ENCODE results near the gene MAP7.
A peak's percentile ranks its signal among the peaks of the same experiment; 100 is the strongest.

The MAP7 gene

DNA sequence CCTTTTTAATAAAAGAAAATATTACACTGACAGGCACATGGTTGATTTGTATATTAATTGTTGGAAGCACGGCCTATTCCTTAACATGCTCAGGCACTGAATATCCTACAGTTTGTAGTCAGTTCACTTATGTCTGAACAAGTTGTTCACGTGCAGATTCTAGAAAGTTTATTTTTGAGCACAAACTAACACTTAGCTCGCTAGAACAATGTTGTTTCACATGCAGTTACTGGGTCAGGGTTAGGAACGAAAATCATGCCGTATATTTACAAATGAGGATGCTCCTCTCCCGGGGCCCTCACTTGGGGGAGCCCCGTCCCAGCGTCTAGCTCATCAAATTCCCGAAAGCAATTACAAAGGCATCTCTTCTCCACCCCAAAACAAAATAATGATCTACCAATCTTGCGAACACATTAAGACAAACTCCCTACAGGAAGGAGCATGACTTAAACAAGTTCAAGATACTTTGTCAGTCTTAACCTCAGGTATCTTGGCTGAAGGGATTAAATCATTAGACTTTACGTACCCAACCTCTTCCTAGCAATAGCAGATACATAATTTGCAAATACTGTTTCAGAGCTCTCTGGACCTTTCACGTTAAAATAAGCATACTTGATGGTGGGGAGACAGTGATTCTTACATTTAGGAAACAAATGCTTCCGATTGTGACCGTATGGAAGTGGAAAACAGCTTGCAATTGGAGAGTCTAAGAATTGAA lies 1.5 kb downstream of the MAP7 start:
- Histone ChIP-seq H3K27ac (ENCODE audit: low read depth, low read length) (no peak overlapping the region), H3K9me3 (ENCODE audit: control insufficient read depth in 1 of 2, low read length in 2 of 2) (no peaks in the 10 kb centered on the region), H3K9ac (ENCODE audit: low read depth in 1 of 2, low read length in 2 of 2) (peak overlapping the region; percentile 70 to 71), H3K4me3 (ENCODE audit: low read depth in 1 of 2, low read length in 2 of 2) (peak overlapping the region; percentile 69 to 79), H3K4me1 (ENCODE audit: control insufficient read depth in 1 of 2, insufficient read depth in 2 of 2, low read length in 2 of 2) (peaks cover 14 to 26% of the 10 kb centered on the region in 2 donors), H3K27me3 (ENCODE audit: control insufficient read depth in 1 of 2, insufficient read depth in 2 of 2, low read length in 2 of 2) (peaks cover 0 to 5% of the 10 kb centered on the region in 2 donors), H3K36me3 (ENCODE audit: control insufficient read depth in 1 of 2, insufficient read depth in 2 of 2, low read length in 2 of 2) (no peaks in the 10 kb centered on the region)

- no peak overlapping the region for H3K9ac ChIP-seq (ENCODE audit: low read depth in 1 of 2, low read length in 2 of 2)
- peak overlapping the region in 1 of 2 donors; percentile 69 for H3K4me3 ChIP-seq (ENCODE audit: low read depth in 1 of 2, low read length in 2 of 2)
- H3K27me3 ChIP-seq (ENCODE audit: control insufficient read depth in 1 of 2, insufficient read depth in 2 of 2, low read length in 2 of 2) = peaks cover 0 to 5% of the 10 kb centered on the region in 2 donors
- no peaks in the 10 kb centered on the region for H3K9me3 ChIP-seq (ENCODE audit: control insufficient read depth in 1 of 2, low read length in 2 of 2)
- H3K36me3 ChIP-seq (ENCODE audit: control insufficient read depth in 1 of 2, insufficient read depth in 2 of 2, low read length in 2 of 2) = no peaks in the 10 kb centered on the region
- H3K27ac ChIP-seq (ENCODE audit: low read depth, low read length) = no peak overlapping the region
- H3K4me1 ChIP-seq (ENCODE audit: control insufficient read depth in 1 of 2, insufficient read depth in 2 of 2, low read length in 2 of 2) = peaks cover 14 to 17% of the 10 kb centered on the region in 2 donors
These were observed 2.4 kb downstream of the MAP7 start for GRCh38 chr6:136547871-136548270.

- no peak overlapping the region for H3K9ac ChIP-seq (ENCODE audit: low read depth in 1 of 2, low read length in 2 of 2)
- no peak overlapping the region for H3K27ac ChIP-seq (ENCODE audit: low read depth, low read length)
- H3K9me3 ChIP-seq (ENCODE audit: control insufficient read depth in 1 of 2, low read length in 2 of 2) = no peaks in the 10 kb centered on the region
These were observed 2.9 kb downstream of the MAP7 start for GRCh38 chr6:136547336-136547735.

DNA sequence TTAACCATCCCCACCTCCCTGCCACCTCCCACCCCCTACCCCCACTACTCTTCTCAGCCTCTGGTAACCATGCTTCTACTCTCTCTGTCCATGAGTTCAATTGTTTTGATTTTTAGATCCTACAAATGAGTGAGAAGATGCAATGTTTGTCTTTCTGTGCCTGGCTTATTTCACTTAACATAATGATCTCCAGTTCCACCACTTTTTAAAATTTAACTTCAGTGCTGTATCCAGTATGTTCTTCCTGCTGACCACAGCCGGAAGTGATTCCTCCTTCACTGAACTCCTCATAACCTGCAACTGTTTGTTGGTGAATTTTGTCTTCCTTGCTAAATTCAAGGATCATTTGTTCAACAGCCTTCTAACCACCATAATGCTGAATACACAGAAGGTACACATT lies 3.9 kb downstream of the MAP7 start:
- H3K4me3 ChIP-seq (ENCODE audit: low read depth in 1 of 2, low read length in 2 of 2) = no peak overlapping the region
- H3K36me3 ChIP-seq (ENCODE audit: control insufficient read depth in 1 of 2, insufficient read depth in 2 of 2, low read length in 2 of 2) = no peaks in the 10 kb centered on the region
- peaks cover 0 to 5% of the 10 kb centered on the region in 2 donors for H3K27me3 ChIP-seq (ENCODE audit: control insufficient read depth in 1 of 2, insufficient read depth in 2 of 2, low read length in 2 of 2)

More at GRCh38 chr6:136547336-136547735, 2.9 kb downstream of the MAP7 start:
- no peaks in the 10 kb centered on the region for H3K36me3 ChIP-seq (ENCODE audit: control insufficient read depth in 1 of 2, insufficient read depth in 2 of 2, low read length in 2 of 2)
- H3K4me3 ChIP-seq (ENCODE audit: low read depth in 1 of 2, low read length in 2 of 2) = no peak overlapping the region
- peaks cover 12 to 17% of the 10 kb centered on the region in 2 donors for H3K4me1 ChIP-seq (ENCODE audit: control insufficient read depth in 1 of 2, insufficient read depth in 2 of 2, low read length in 2 of 2)
- H3K27me3 ChIP-seq (ENCODE audit: control insufficient read depth in 1 of 2, insufficient read depth in 2 of 2, low read length in 2 of 2) = peaks cover 0 to 5% of the 10 kb centered on the region in 2 donors

DNA sequence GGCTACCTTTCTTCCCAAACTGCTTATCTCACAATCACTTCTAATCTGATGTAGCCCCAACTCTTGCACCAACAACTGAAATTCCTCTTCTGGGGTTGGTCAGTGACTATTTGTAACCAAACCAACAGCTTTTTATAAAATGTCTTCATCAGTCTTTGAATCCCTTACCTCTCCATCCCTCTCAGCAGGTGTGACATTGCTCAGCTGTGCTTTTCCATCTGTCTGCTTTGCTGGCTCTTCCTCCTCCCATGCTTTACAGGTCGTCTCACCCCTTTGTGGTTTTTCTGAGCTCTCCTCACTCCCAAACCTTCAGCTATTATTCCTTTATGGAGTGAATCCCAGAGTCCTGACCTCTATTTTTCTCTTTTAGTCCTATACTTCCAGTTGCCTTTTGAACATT lies 5.9 kb downstream of the MAP7 start:
- Histone ChIP-seq H3K36me3 (ENCODE audit: control insufficient read depth in 1 of 2, insufficient read depth in 2 of 2, low read length in 2 of 2) (no peaks in the 10 kb centered on the region), H3K9ac (ENCODE audit: low read depth in 1 of 2, low read length in 2 of 2) (no peak overlapping the region), H3K4me1 (ENCODE audit: control insufficient read depth in 1 of 2, insufficient read depth in 2 of 2, low read length in 2 of 2) (peaks cover 7 to 11% of the 10 kb centered on the region in 2 donors), H3K27me3 (ENCODE audit: control insufficient read depth in 1 of 2, insufficient read depth in 2 of 2, low read length in 2 of 2) (peaks cover 0 to 5% of the 10 kb centered on the region in 2 donors), H3K9me3 (ENCODE audit: control insufficient read depth in 1 of 2, low read length in 2 of 2) (no peaks in the 10 kb centered on the region), H3K27ac (ENCODE audit: low read depth, low read length) (no peak overlapping the region), H3K4me3 (ENCODE audit: low read depth in 1 of 2, low read length in 2 of 2) (no peak overlapping the region)

More for the DNA sequence above, 3.9 kb downstream of the MAP7 start:
- no peak overlapping the region for H3K27ac ChIP-seq (ENCODE audit: low read depth, low read length)
- no peak overlapping the region for H3K9ac ChIP-seq (ENCODE audit: low read depth in 1 of 2, low read length in 2 of 2)
- H3K4me1 ChIP-seq (ENCODE audit: control insufficient read depth in 1 of 2, insufficient read depth in 2 of 2, low read length in 2 of 2) = peaks cover 10 to 12% of the 10 kb centered on the region in 2 donors
- H3K9me3 ChIP-seq (ENCODE audit: control insufficient read depth in 1 of 2, low read length in 2 of 2) = no peaks in the 10 kb centered on the region

GRCh38 chr6:136541395-136541794 lies 8.8 kb downstream of the MAP7 start:
- Histone ChIP-seq H3K36me3 (ENCODE audit: control insufficient read depth in 1 of 2, insufficient read depth in 2 of 2, low read length in 2 of 2) (no peaks in the 10 kb centered on the region), H3K27me3 (ENCODE audit: control insufficient read depth in 1 of 2, insufficient read depth in 2 of 2, low read length in 2 of 2) (no peaks in the 10 kb centered on the region), H3K4me1 (ENCODE audit: control insufficient read depth in 1 of 2, insufficient read depth in 2 of 2, low read length in 2 of 2) (peaks cover 0 to 4% of the 10 kb centered on the region in 2 donors), H3K9me3 (ENCODE audit: control insufficient read depth in 1 of 2, low read length in 2 of 2) (no peaks in the 10 kb centered on the region), H3K9ac (ENCODE audit: low read depth in 1 of 2, low read length in 2 of 2) (no peak overlapping the region), H3K4me3 (ENCODE audit: low read depth in 1 of 2, low read length in 2 of 2) (no peak overlapping the region), H3K27ac (ENCODE audit: low read depth, low read length) (no peak overlapping the region)

DNA sequence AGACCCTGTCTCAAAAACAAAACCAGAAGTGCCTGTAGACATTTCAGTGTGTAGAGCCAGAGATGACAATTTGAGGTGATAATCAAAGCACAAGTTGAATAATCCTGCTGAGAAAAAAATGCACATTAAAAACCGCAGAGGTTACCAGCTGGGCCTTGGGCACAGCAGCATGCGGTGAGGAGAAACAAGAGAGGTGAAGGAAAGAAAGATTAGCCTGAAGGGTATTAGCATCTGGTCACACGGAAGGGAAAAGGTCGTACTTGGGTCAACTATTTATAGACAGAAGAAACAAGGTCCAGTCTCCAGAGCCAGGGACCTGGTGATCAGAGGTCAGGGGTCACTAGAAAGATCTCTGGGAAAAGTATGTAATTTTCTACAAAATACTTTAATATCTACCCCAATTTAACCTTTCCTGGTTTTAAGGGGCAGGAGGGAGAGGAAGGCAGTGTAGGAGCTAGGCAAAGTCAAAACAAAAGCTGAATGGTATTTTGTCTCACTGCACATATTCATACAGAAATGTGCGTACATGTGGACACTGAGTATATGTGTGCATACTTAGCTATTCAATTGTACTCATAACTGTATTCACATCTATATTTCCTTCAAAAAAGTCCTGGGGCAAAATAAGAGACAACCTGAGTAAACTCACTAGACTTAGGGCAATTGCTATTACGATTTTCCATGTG lies 10.1 kb downstream of the MAP7 start:
- peaks cover 0 to 4% of the 10 kb centered on the region in 2 donors for H3K4me1 ChIP-seq (ENCODE audit: control insufficient read depth in 1 of 2, insufficient read depth in 2 of 2, low read length in 2 of 2)
- no peaks in the 10 kb centered on the region for H3K36me3 ChIP-seq (ENCODE audit: control insufficient read depth in 1 of 2, insufficient read depth in 2 of 2, low read length in 2 of 2)
- H3K27me3 ChIP-seq (ENCODE audit: control insufficient read depth in 1 of 2, insufficient read depth in 2 of 2, low read length in 2 of 2) = no peaks in the 10 kb centered on the region
- no peaks in the 10 kb centered on the region for H3K9me3 ChIP-seq (ENCODE audit: control insufficient read depth in 1 of 2, low read length in 2 of 2)
- no peak overlapping the region for H3K4me3 ChIP-seq (ENCODE audit: low read depth in 1 of 2, low read length in 2 of 2)
- no peak overlapping the region for H3K27ac ChIP-seq (ENCODE audit: low read depth, low read length)
- no peak overlapping the region for H3K9ac ChIP-seq (ENCODE audit: low read depth in 1 of 2, low read length in 2 of 2)

GRCh38 chr6:136538836-136539235 lies 11.4 kb downstream of the MAP7 start:
- H3K9ac ChIP-seq (ENCODE audit: low read depth in 1 of 2, low read length in 2 of 2) = no peak overlapping the region
- H3K4me1 ChIP-seq (ENCODE audit: control insufficient read depth in 1 of 2, insufficient read depth in 2 of 2, low read length in 2 of 2) = peaks cover 0 to 4% of the 10 kb centered on the region in 2 donors
- H3K36me3 ChIP-seq (ENCODE audit: control insufficient read depth in 1 of 2, insufficient read depth in 2 of 2, low read length in 2 of 2) = no peaks in the 10 kb centered on the region
- H3K9me3 ChIP-seq (ENCODE audit: control insufficient read depth in 1 of 2, low read length in 2 of 2) = no peaks in the 10 kb centered on the region
- no peaks in the 10 kb centered on the region for H3K27me3 ChIP-seq (ENCODE audit: control insufficient read depth in 1 of 2, insufficient read depth in 2 of 2, low read length in 2 of 2)
- no peak overlapping the region for H3K27ac ChIP-seq (ENCODE audit: low read depth, low read length)
- no peak overlapping the region for H3K4me3 ChIP-seq (ENCODE audit: low read depth in 1 of 2, low read length in 2 of 2)

GRCh38 chr6:136535880-136536650 lies 14.2 kb downstream of the MAP7 start:
- Histone ChIP-seq H3K4me1 (ENCODE audit: control insufficient read depth in 1 of 2, insufficient read depth in 2 of 2, low read length in 2 of 2) (peaks cover 0 to 4% of the 10 kb centered on the region in 2 donors), H3K36me3 (ENCODE audit: control insufficient read depth in 1 of 2, insufficient read depth in 2 of 2, low read length in 2 of 2) (no peaks in the 10 kb centered on the region), H3K9me3 (ENCODE audit: control insufficient read depth in 1 of 2, low read length in 2 of 2) (no peaks in the 10 kb centered on the region), H3K27me3 (ENCODE audit: control insufficient read depth in 1 of 2, insufficient read depth in 2 of 2, low read length in 2 of 2) (no peaks in the 10 kb centered on the region), H3K9ac (ENCODE audit: low read depth in 1 of 2, low read length in 2 of 2) (no peak overlapping the region), H3K27ac (ENCODE audit: low read depth, low read length) (no peak overlapping the region), H3K4me3 (ENCODE audit: low read depth in 1 of 2, low read length in 2 of 2) (no peak overlapping the region)

All from duodenal mucosa (tissue), 2 donors.